Bronchial epithelial cell (primary cell): ENCODE measurements around the gene EVI5. TPM values are rescaled to one million over a fixed set of nuclear protein-coding genes. Genes with fewer than 3 reads are reported as not detected.

Source experiments
- DNase-seq: peaks from one replicate; pipeline ENCODE4 v3.0.0-alpha.2; 2010; ENCODE audit warnings: low read depth
- FAIRE-seq: peaks from 2 replicates; lab custom pipeline; 2011; peaks lifted over from hg19 to GRCh38; lab: Jason Lieb, UNC
- H3K27me3 ChIP-seq: 2 replicates; pipeline ENCODE4 v1.5.1; 2011; ENCODE audit warnings: low read length; ENCODE audit not compliant: control insufficient read depth, insufficient read depth
- H3K36me3 ChIP-seq: 2 replicates; pipeline ENCODE4 v1.5.1; 2011; ENCODE audit warnings: low read length; ENCODE audit not compliant: control insufficient read depth, insufficient read depth
- H3K4me3 ChIP-seq: 2 replicates; pipeline ENCODE4 v1.5.1; 2011; ENCODE audit warnings: mild to moderate bottlenecking, low read depth, low read length, control low read depth
- CTCF ChIP-seq: IDR thresholded peaks from 2 replicates; pipeline ENCODE4 v1.5.1; 2011; ENCODE audit warnings: mild to moderate bottlenecking, moderate library complexity, low read length, control low read depth, inconsistent platforms; ENCODE audit not compliant: insufficient read depth, severe bottlenecking
- total RNA-seq: library from RNA; depleted of rRNA; stranded (reverse); fragments of >200 nt; gene quantifications from 2 replicates; pipeline ENCODE4 v1.2.1, GENCODE V29; 2014

The EVI5 gene
- total RNA-seq, 1 donor from 2014 or later, result 21.1 TPM

DNA sequence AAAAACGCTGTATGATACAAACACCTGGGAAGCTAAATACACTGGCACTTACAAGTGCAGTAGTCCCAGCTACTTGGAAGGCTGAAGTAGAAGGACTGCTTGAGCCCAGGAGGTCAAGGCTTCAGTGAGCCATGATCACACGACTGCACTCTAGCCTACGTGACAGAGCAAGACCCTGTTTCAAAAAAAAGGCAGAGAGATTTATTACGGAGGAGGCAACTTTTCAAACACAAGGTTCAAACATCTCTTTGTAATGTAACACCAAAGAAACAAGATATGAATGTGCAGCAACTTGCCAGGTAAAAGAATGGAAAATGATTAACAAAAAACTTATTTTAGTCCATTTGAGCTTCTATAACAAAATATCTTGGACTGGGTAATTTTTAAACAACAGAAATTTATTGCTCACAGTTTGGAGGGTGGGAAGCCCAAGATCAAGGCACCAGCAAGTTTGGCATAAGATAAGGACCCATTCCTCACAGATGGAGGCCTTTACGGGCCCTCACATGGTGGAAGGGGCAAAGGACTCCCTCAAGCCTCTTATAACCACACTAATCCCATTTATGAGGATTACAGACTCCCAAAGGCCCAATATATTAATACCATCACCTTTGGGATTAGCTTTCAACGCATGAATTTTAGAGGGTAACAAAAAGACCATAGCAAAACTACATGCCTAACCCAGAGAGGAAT is 73.3 kb downstream of the EVI5 start:
- FAIRE-seq, result no peak

GRCh38 chr1:92709738-92710137 is 75.2 kb downstream of the EVI5 start:
- no peak for FAIRE-seq
- peak; percentile 73 for DNase-seq
- Histone ChIP-seq H3K27me3 (no peaks in the 10 kb centered on the region), H3K4me3 (no peak overlapping the region), H3K36me3 (no peaks in the 10 kb centered on the region)
- no peak for TF ChIP-seq CTCF

More for the DNA sequence above, 73.3 kb downstream of the EVI5 start:
- Histone ChIP-seq H3K4me3 (no peak overlapping the region), H3K36me3 (no peaks in the 10 kb centered on the region), H3K27me3 (no peaks in the 10 kb centered on the region)
- TF ChIP-seq CTCF, result no peak
- DNase-seq, result peak; percentile 35

- no peak overlapping the region for H3K4me3 ChIP-seq
- DNase-seq, result no peak
- no peak for FAIRE-seq
- no peaks in the 10 kb centered on the region for H3K27me3 ChIP-seq
- no peak for TF ChIP-seq CTCF
- no peaks in the 10 kb centered on the region for H3K36me3 ChIP-seq
These were observed 76.4 kb downstream of the EVI5 start for GRCh38 chr1:92708368-92708950.

DNA sequence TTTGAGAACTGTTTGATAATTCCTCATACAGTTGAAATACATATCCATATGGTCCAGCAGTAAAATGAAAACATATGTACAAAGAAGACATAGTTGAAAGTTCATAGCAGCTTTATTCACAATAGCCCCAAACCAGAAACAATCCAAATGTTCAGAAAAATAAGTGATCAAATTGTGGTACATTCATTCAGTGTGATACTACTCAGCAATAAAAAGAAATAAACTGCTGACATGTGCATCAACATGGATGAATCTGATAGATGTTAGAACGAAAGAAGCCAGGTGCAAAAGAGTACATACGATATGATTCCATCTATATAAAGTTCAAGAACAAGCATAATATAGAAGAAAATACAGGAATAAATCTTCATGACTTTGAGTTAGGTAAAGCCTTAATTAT is 77.2 kb downstream of the EVI5 start:
- DNase-seq (no peak), FAIRE-seq (no peak)
- Histone ChIP-seq H3K36me3 (no peaks in the 10 kb centered on the region), H3K4me3 (no peak overlapping the region), H3K27me3 (no peaks in the 10 kb centered on the region)
- no peak for TF ChIP-seq CTCF

DNA sequence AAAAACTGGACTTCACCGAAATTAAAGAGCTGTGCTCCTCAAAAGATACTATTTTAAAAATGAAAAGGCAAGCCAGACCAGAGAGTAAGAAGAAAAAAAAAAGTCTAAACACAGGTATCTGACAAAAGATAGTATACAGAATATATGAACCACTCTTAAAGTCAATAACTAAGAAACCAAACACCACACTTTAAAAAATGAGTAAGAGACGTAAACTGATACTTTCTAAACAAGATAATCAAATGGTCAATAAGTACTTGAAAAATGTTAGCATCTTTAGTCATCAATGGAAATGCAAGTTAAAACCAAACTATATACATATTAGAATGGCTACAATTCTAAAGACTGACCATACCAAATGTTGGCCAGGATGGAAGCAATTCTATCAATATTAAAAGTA is 77.6 kb downstream of the EVI5 start:
- H3K27me3 ChIP-seq, result no peaks in the 10 kb centered on the region
- FAIRE-seq (no peak), DNase-seq (peak; percentile 72)
- no peak overlapping the region for H3K4me3 ChIP-seq
- no peaks in the 10 kb centered on the region for H3K36me3 ChIP-seq
- TF ChIP-seq CTCF, result no peak

DNA sequence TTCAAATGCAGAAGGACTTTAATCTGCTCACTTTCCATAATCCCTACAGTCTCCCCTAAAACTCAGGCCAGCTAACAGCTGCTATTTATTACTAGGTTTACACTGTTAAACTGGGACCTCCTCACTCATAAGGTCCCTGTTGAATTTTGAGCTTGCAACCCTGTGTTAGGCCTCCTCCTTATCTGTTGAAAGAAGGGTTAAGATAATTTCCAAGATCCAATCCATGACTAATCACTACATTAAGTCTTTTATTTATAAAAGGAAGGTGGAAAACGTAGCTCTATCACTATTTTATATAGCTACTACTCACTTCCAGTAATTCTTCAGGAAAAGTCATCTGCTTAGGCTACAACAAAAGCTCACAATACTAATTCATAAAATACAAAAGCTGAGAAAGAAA is 79.5 kb downstream of the EVI5 start:
- no peak overlapping the region for H3K4me3 ChIP-seq
- no peak for TF ChIP-seq CTCF
- DNase-seq (no peak), FAIRE-seq (no peak)
- no peaks in the 10 kb centered on the region for H3K27me3 ChIP-seq
- no peaks in the 10 kb centered on the region for H3K36me3 ChIP-seq
